H1 (cell line): ENCODE data around the gene SLC35F6. TPM values are rescaled to one million over a fixed set of nuclear protein-coding genes. Genes with fewer than 3 reads are reported as not detected.

Source experiments
- CTCF ChIA-PET: fragments of 300-600 bp; sonication (Branson Sonifier 250); formaldehyde crosslinking; loops from one replicate; lab custom pipeline; 2021; ENCODE audit not compliant: partially characterized antibody; lab: Charles Lee
- POLR2A ChIA-PET: fragments of 300-600 bp; sonication (Branson Sonifier 250); formaldehyde crosslinking; loops from one replicate; lab custom pipeline; 2021; ENCODE audit warnings: inconsistent platforms; ENCODE audit not compliant: partially characterized antibody; lab: Charles Lee
- DNase-seq, 2 experiments: peaks; one replicate each; pipeline versions ENCODE4 v3.0.0 to v3.0.0-alpha.2; 2010 to 2022; ENCODE audit warnings: low spot score in 2 of 2, low read depth in 1 of 2, mixed read lengths in 1 of 2
- FAIRE-seq: peaks from 2 replicates; lab custom pipeline; 2011; peaks lifted over from hg19 to GRCh38; lab: Jason Lieb, UNC
- H2AFZ ChIP-seq: 2 replicates; pipeline ENCODE4 v1.8.1; 2012; ENCODE audit warnings: low read length, inconsistent platforms
- H2AK5ac ChIP-seq: 2 replicates; pipeline ENCODE4 v1.6.1; 2013; ENCODE audit warnings: low read depth, low read length
- H2BK120ac ChIP-seq: replicated peaks from 2 replicates; pipeline ENCODE3; 2013; ENCODE audit warnings: low read depth, low read length, inconsistent platforms
- H2BK12ac ChIP-seq: 2 replicates; pipeline ENCODE4 v1.6.1; 2013; ENCODE audit warnings: low read depth, low read length
- H2BK15ac ChIP-seq: 2 replicates; pipeline ENCODE4 v1.6.1; 2013; ENCODE audit warnings: low read length
- H2BK20ac ChIP-seq: 2 replicates; pipeline ENCODE4 v1.6.1; 2013; ENCODE audit warnings: low read length
- H2BK5ac ChIP-seq: 2 replicates; pipeline ENCODE4 v1.6.1; 2013; ENCODE audit warnings: low read depth, low read length
- H3K14ac ChIP-seq: 2 replicates; pipeline ENCODE4 v1.6.1; 2013; ENCODE audit warnings: inconsistent platforms; ENCODE audit not compliant: insufficient read length
- H3K18ac ChIP-seq: 2 replicates; pipeline ENCODE4 v1.6.1; 2013; ENCODE audit warnings: low read length; ENCODE audit errors: extremely low read depth
- H3K23ac ChIP-seq: 2 replicates; pipeline ENCODE4 v1.6.1; 2013; ENCODE audit warnings: inconsistent platforms; ENCODE audit not compliant: insufficient read length
- H3K23me2 ChIP-seq: 2 replicates; pipeline ENCODE4 v1.6.1; 2013; ENCODE audit warnings: low read depth, low read length
- H3K27ac ChIP-seq: 2 replicates; pipeline ENCODE4 v1.6.1; 2011; ENCODE audit warnings: low read depth, low read length, inconsistent platforms
- H3K27me3 ChIP-seq, 4 experiments: replicated peaks in 1 of 4; 1 replicate in 1 of 4; 2 replicates in 3 of 4; pipeline versions ENCODE4 v1.6.1 to v1.8.1; 2011 to 2013; ENCODE audit warnings: low read length in 3 of 4, mild to moderate bottlenecking in 3 of 4, inconsistent platforms in 2 of 4, mixed read lengths in 2 of 4, moderate library complexity in 1 of 4; ENCODE audit not compliant: control insufficient read depth in 3 of 4, insufficient read depth in 3 of 4; ENCODE audit errors: extremely low read depth in 1 of 4
- H3K36me3 ChIP-seq, 4 experiments: 2 replicates each; pipeline versions ENCODE4 v1.6.1 to v1.8.1; 2011 to 2013; ENCODE audit warnings: mild to moderate bottlenecking in 4 of 4, low read length in 3 of 4, moderate library complexity in 2 of 4, control low read depth in 1 of 4, inconsistent platforms in 1 of 4; ENCODE audit not compliant: insufficient read depth in 4 of 4, control insufficient read depth in 2 of 4
- H3K4ac ChIP-seq: replicated peaks from 2 replicates; pipeline ENCODE3; 2013; ENCODE audit warnings: low read length, low read depth, mixed read lengths, inconsistent platforms; ENCODE audit not compliant: insufficient read length
- H3K4me1 ChIP-seq, 4 experiments: replicated peaks in 1 of 4; 1 replicate in 1 of 4; 2 replicates in 3 of 4; pipeline versions ENCODE4 v1.6.1 to v1.8.1; 2011 to 2013; ENCODE audit warnings: low read length in 3 of 4, inconsistent platforms in 2 of 4, mixed read lengths in 1 of 4; ENCODE audit not compliant: insufficient read depth in 4 of 4, control insufficient read depth in 3 of 4
- H3K4me2 ChIP-seq, 2 experiments: 2 replicates each; pipeline versions ENCODE4 v1.6.1 to v1.8.1; 2011 to 2013; ENCODE audit warnings: low read depth in 2 of 2, low read length in 2 of 2, control low read depth in 1 of 2, inconsistent platforms in 1 of 2, mild to moderate bottlenecking in 1 of 2; ENCODE audit not compliant: insufficient read depth in 1 of 2
- H3K4me3 ChIP-seq, 4 experiments: fragments of 200-600, 300-600 bp in 1 of 4; sonication (generic), shearing (Covaris generic), sonication (Bioruptor Twin) in 1 of 4; 2 replicates each; pipeline versions ENCODE4 v1.5.1 to v1.8.1; 2011 to 2016; ENCODE audit warnings: low read length in 4 of 4, low read depth in 3 of 4, control low read depth in 2 of 4, inconsistent platforms in 2 of 4, mild to moderate bottlenecking in 2 of 4, mixed read lengths in 1 of 4, moderate library complexity in 1 of 4; ENCODE audit not compliant: insufficient read depth in 2 of 4; ENCODE audit errors: extremely low read depth in 1 of 4
- H3K56ac ChIP-seq: replicated peaks from 2 replicates; pipeline ENCODE3; 2013; ENCODE audit warnings: low read depth, mild to moderate bottlenecking, mixed read lengths, low read length, inconsistent platforms; ENCODE audit not compliant: insufficient read length
- H3K79me1 ChIP-seq: 2 replicates; pipeline ENCODE4 v1.6.1; 2013; ENCODE audit warnings: low read depth, low read length, control low read depth
- H3K79me2 ChIP-seq, 2 experiments: 2 replicates each; pipeline versions ENCODE4 v1.6.1 to v1.8.1; 2012 to 2013; ENCODE audit warnings: low read length in 2 of 2, mild to moderate bottlenecking in 2 of 2, inconsistent platforms in 1 of 2; ENCODE audit not compliant: insufficient read depth in 2 of 2, control insufficient read depth in 1 of 2
- H3K9ac ChIP-seq, 4 experiments: replicated peaks in 1 of 4; 1 replicate in 1 of 4; 2 replicates in 3 of 4; pipeline versions ENCODE4 v1.6.1 to v1.8.1; 2011 to 2013; ENCODE audit warnings: low read depth in 3 of 4, low read length in 3 of 4, control low read depth in 2 of 4, mild to moderate bottlenecking in 2 of 4, moderate library complexity in 2 of 4, inconsistent platforms in 1 of 4; ENCODE audit errors: extremely low read depth in 1 of 4
- H3K9me3 ChIP-seq, 2 experiments: 2 replicates each; pipeline versions ENCODE4 v1.6.1 to v1.8.1; 2012 to 2013; ENCODE audit warnings: mild to moderate bottlenecking in 2 of 2, moderate library complexity in 2 of 2, control low read depth in 1 of 2, inconsistent platforms in 1 of 2, low read depth in 1 of 2, low read length in 1 of 2, mixed read lengths in 1 of 2; ENCODE audit not compliant: insufficient read depth in 2 of 2
- H4K20me1 ChIP-seq, 2 experiments: replicated peaks in 1 of 2; 2 replicates each; pipeline versions ENCODE3 to v1.8.1; 2011 to 2013; ENCODE audit warnings: inconsistent platforms in 2 of 2, low read length in 2 of 2, mild to moderate bottlenecking in 1 of 2; ENCODE audit not compliant: insufficient read depth in 2 of 2, control insufficient read depth in 1 of 2
- H4K5ac ChIP-seq: 2 replicates; pipeline ENCODE4 v1.6.1; 2013; ENCODE audit warnings: low read length, low read depth, mixed read lengths, inconsistent platforms; ENCODE audit not compliant: insufficient read length
- H4K8ac ChIP-seq: 2 replicates; pipeline ENCODE4 v1.8.0; 2013; ENCODE audit warnings: mild to moderate bottlenecking, moderate library complexity, low read length, inconsistent platforms; ENCODE audit not compliant: insufficient read depth; ENCODE audit errors: extremely low read depth
- H4K91ac ChIP-seq: replicated peaks from 2 replicates; pipeline ENCODE3; 2013; ENCODE audit warnings: low read length, mixed read lengths, inconsistent platforms; ENCODE audit not compliant: insufficient read length
- ATF3 ChIP-seq: IDR thresholded peaks from 2 replicates; pipeline ENCODE4 v1.6.1; 2011; ENCODE audit warnings: low read depth, mild to moderate bottlenecking, low read length; ENCODE audit not compliant: insufficient read depth
- JUND ChIP-seq: IDR thresholded peaks from 2 replicates; pipeline ENCODE4 v1.6.1; 2011; ENCODE audit warnings: mild to moderate bottlenecking, improper control_type of control experiment, low read length
- MAFK ChIP-seq: IDR thresholded peaks from 2 replicates; pipeline ENCODE4 v1.6.1; 2012; ENCODE audit warnings: low read depth, mild to moderate bottlenecking, improper control_type of control experiment, low read length
- SP1 ChIP-seq: IDR thresholded peaks from 2 replicates; pipeline ENCODE4 v1.6.1; 2011; ENCODE audit warnings: low read depth, low read length
- SUZ12 ChIP-seq: fragments of 200-600 bp; sonication (generic); IDR thresholded peaks from 2 replicates; pipeline ENCODE4 v1.6.1; 2012; ENCODE audit warnings: mild to moderate bottlenecking, inconsistent platforms, low read length, moderate library complexity, mixed read lengths
- TAF1 ChIP-seq: IDR thresholded peaks from 2 replicates; pipeline ENCODE4 v1.6.1; 2011; ENCODE audit warnings: mild to moderate bottlenecking, low read depth, low read length
- YY1 ChIP-seq: IDR thresholded peaks from 2 replicates; pipeline ENCODE4 v1.6.1; 2011; ENCODE audit warnings: low read depth, mild to moderate bottlenecking, low read length
- WGBS, 2 experiments: shearing (Covaris generic) in 1 of 2; methylation state at CpG; one replicate each; pipeline versions ENCODE4 v1.1.6 to v1.1.7; 2013 to 2015; ENCODE audit warnings: low lambda C conversion rate in 2 of 2, mixed read lengths in 2 of 2, inconsistent platforms in 1 of 2, low coverage in 1 of 2, missing lambda C conversion rate in 1 of 2; ENCODE audit not compliant: insufficient replicate concordance in 2 of 2, insufficient coverage in 1 of 2, insufficient read length in 1 of 2; ENCODE audit errors: extremely low coverage in 1 of 2, missing lambda C conversion rate in 1 of 2; 5-methylcytosine and 5-hydroxymethylcytosine counted together
- polyA plus RNA-seq, 7 experiments: library from polyadenylated mRNA; depleted of rRNA in 3 of 7; stranded (reverse) in 5 of 7; unstranded in 2 of 7; fragments of >200 nt in 5 of 7; fragments of 200-250 nt in 2 of 7; gene quantifications; 1 replicate in 5 of 7; 2 replicates in 1 of 7; 4 replicates in 1 of 7; pipeline versions ENCODE4 v1.2.1 to v1.2.3, GENCODE V29; 2011 to 2013; ENCODE audit warnings: missing spikeins in 2 of 7, mixed read lengths in 2 of 7
- total RNA-seq: library from RNA; stranded (reverse); fragmentation: NEBNext Ultra II Directional; extraction: Animal tissue kit (Norgen Biotek cat#: 25700); gene quantifications from 2 replicates; pipeline ENCODE4 v1.2.1, GENCODE V29; 2021
- TF ChIP-seq, protein P1 (sequence below): IDR thresholded peaks from 2 replicates; pipeline ENCODE4 v1.6.1; 2012; ENCODE audit warnings: inconsistent platforms

SLC35F6 gene
- total and polyA plus RNA-seq, 2 of the 8 experiments (the other 6 are each of a cell fraction or from before 2014, with no cell fraction given), result 11.2 to 13.5 TPM

DNA sequence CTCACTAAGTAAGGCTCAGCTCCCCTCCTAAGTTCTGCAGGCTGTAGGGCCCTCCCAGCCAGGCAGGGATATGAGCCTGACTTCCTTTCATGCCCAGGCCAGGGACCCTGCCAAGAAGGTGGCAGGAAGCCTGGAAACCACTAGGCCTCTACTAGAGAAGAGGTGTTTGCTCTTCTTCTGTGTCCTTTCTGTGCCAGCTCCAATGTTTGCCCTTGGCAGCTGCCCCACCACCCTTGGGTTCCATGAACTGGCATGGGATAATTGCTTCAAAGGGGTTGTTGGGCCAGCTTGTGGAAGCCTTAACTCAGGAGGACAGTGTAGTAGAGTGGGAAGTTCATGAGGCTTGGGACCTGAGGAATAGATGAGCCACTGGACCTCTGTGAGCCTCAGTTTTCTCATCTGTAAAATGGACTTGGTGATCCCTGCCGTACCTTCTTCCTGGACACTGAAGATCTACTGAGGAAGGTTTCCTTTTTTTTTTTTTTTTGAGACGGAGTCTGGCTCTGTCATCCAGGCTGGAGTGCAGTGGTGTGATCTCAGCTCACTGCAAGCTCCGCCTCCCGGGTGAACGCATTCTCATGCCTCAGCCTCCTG, 3.9 kb downstream of the SLC35F6 start:
- Histone ChIP-seq H3K9ac (no peak overlapping the region), H3K23ac (no peak overlapping the region), H2AFZ (no peak overlapping the region), H2BK5ac (no peak overlapping the region), H2BK120ac (no peak overlapping the region), H3K4me2 (no peak overlapping the region), H3K27me3 (peaks cover 0 to 6% (median 0%) of the 10 kb centered on the region in 4 experiments; a peak in 2 of 7 replicates), H4K8ac (no peak overlapping the region), H3K79me2 (peaks cover 0 to 2% of the 10 kb centered on the region in 2 experiments; a peak in 1 of 4 replicates), H3K4me3 (no peak overlapping the region), H3K9me3 (no peaks in the 10 kb centered on the region), H3K79me1 (peaks cover 3% of the 10 kb centered on the region; the same call in 1 of the 2 replicates), H4K20me1 (peaks cover 7 to 9% of the 10 kb centered on the region in 2 experiments), H3K23me2 (peaks cover 3% of the 10 kb centered on the region; the same call in 1 of the 2 replicates), H3K56ac (no peak overlapping the region), H4K5ac (no peak overlapping the region), H2AK5ac (no peak overlapping the region), H3K4me1 (peaks cover 0 to 9% (median 4%) of the 10 kb centered on the region in 4 experiments; a peak in 4 of 7 replicates), H3K18ac (no peak overlapping the region), H3K36me3 (no peaks in the 10 kb centered on the region), H3K27ac (no peak overlapping the region), H3K4ac (no peak overlapping the region), H3K14ac (no peak overlapping the region), H4K91ac (peak overlapping the region; percentile 16), H2BK12ac (no peak overlapping the region), H2BK15ac (no peak overlapping the region), H2BK20ac (no peak overlapping the region)
- DNase-seq, result no peak
- TF ChIP-seq TAF1 (no peak), ATF3 (no peak), SP1 (no peak), YY1 (no peak), JUND (no peak), SUZ12 (no peak), MAFK (no peak)
- TF ChIP-seq, protein P1, sequence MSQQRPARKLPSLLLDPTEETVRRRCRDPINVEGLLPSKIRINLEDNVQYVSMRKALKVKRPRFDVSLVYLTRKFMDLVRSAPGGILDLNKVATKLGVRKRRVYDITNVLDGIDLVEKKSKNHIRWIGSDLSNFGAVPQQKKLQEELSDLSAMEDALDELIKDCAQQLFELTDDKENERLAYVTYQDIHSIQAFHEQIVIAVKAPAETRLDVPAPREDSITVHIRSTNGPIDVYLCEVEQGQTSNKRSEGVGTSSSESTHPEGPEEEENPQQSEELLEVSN, result no peak
- POLR2A ChIA-PET, result interaction anchor here (0.7 to 1.8 kb wide), 4 partner anchors 8 to 18 kb away, joined by 3 to 6 read pairs (median 4); partner anchors contain the start of gene CENPA
- 93% methylated on average over 5 of the region's 5 CpGs; no CpG with 5 or more reads in 1 of the 2 experiments for WGBS, 2 experiments
- CTCF ChIA-PET, result interaction anchor here (0.6 to 3.2 kb wide), 6 partner anchors 7 to 174 kb away, joined by 3 to 11 read pairs (median 3); no protein-coding TSS in a partner anchor
- no peak for FAIRE-seq
